ENCODE data around the gene LRRC9. TPM values are rescaled to one million over a fixed set of nuclear protein-coding genes. Genes with fewer than 3 reads are reported as not detected.

LRRC9 gene
- total RNA-seq, 2 experiments from 2014 or later, result not detected

DNA sequence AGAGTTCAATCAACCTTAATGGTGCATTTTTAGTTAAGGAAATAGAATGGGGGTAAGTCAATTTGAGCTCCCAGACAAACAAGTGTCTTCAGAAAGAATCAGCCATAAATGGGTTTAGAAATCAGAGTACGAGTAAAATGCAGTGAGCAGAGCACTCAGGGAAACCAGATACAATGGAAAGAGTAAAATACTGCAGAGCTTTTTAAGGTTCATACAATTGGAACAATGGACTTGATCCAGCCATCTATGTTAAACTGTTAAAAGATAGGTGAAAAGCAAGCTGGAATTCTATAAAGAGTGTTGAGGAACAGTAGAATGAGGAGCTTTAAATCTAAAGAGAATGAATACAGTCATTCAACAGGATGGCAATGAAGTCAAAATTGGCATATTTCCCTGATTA is 147.9 kb downstream of the LRRC9 start:
- Histone ChIP-seq H3K4me3 (ENCODE audit: low read length) (no peak overlapping the region), H3K9me3 (ENCODE audit: control insufficient read depth in 1 of 2, insufficient read depth in 1 of 2, low read length in 2 of 2) (no peaks in the 10 kb centered on the region), H3K36me3 (ENCODE audit: insufficient read depth, low read length) (no peaks in the 10 kb centered on the region), H3K27me3 (ENCODE audit: control insufficient read depth in 1 of 2, insufficient read depth in 2 of 2, low read length in 2 of 2) (no peaks in the 10 kb centered on the region), H3K27ac (ENCODE audit: low read depth in 1 of 2, low read length in 2 of 2) (no peak overlapping the region), H3K4me1 (ENCODE audit: insufficient read depth, low read length) (no peaks in the 10 kb centered on the region)
- no peak overlapping the region for H3K4me3 Mint-ChIP-seq
- H3K27ac Mint-ChIP-seq, result no peak overlapping the region
- DNase-seq (no peak), ATAC-seq (ENCODE audit: poor library complexity) (no peak)
- intact Hi-C loops (cut with DNase I, micrococcal nuclease), result loop anchor here in 1 of 2 experiments (5.0 to 10.0 kb wide), 4 partner anchors 101 to 1187 kb away; no protein-coding TSS in a partner anchor
- H3K4me1 Mint-ChIP-seq (ENCODE audit: low read depth), result no peaks in the 10 kb centered on the region
- peaks cover 3% of the 10 kb centered on the region for H3K27me3 Mint-ChIP-seq
- no peaks in the 10 kb centered on the region for H3K9me3 Mint-ChIP-seq
- POLR2A ChIA-PET, result interaction anchor here (0.8 kb wide), 1 partner anchor 23 kb away, joined by 3 read pairs; no protein-coding TSS in a partner anchor
- H3K36me3 Mint-ChIP-seq (ENCODE audit: low read depth), result no peaks in the 10 kb centered on the region
- TF ChIP-seq, protein P1, sequence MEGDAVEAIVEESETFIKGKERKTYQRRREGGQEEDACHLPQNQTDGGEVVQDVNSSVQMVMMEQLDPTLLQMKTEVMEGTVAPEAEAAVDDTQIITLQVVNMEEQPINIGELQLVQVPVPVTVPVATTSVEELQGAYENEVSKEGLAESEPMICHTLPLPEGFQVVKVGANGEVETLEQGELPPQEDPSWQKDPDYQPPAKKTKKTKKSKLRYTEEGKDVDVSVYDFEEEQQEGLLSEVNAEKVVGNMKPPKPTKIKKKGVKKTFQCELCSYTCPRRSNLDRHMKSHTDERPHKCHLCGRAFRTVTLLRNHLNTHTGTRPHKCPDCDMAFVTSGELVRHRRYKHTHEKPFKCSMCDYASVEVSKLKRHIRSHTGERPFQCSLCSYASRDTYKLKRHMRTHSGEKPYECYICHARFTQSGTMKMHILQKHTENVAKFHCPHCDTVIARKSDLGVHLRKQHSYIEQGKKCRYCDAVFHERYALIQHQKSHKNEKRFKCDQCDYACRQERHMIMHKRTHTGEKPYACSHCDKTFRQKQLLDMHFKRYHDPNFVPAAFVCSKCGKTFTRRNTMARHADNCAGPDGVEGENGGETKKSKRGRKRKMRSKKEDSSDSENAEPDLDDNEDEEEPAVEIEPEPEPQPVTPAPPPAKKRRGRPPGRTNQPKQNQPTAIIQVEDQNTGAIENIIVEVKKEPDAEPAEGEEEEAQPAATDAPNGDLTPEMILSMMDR (IDR thresholded peaks at IDR 0.05), result no peak
- CTCF ChIA-PET, result interaction anchor here (1.5 to 1.6 kb wide), 2 partner anchors 97 to 115 kb away, joined by 3 to 5 read pairs; partner anchors contain the start of gene DHRS7

DNA sequence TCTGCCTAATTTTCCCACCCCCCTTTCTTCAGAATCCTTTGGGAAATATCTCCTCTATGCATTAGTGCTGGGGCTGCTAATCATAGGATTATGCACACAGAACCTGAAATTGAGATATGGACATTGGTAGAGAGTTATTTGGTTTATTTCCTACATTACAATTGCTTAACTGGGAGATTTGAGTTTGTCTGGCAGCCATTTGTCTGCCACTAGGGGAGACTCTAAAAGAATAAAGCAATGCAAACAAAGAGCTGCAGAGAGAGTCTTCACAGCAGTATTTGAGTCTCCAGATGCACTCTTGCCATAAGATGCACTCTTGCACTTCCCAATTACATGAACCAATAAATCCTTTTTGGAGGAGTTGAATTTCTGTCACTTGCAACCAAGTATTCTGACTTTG is 159.8 kb downstream of the LRRC9 start:
- H3K36me3 ChIP-seq (ENCODE audit: insufficient read depth, low read length), result no peaks in the 10 kb centered on the region
- TF ChIP-seq, protein P1 (IDR thresholded peaks at IDR 0.05), result no peak
- Mint-ChIP-seq H3K4me3 (no peak overlapping the region), H3K36me3 (ENCODE audit: low read depth) (no peaks in the 10 kb centered on the region), H3K27ac (no peak overlapping the region), H3K4me1 (ENCODE audit: low read depth) (no peaks in the 10 kb centered on the region), H3K9me3 (peaks cover 3% of the 10 kb centered on the region), H3K27me3 (peaks cover 22% of the 10 kb centered on the region)
- H3K4me3 ChIP-seq (ENCODE audit: low read length), result no peak overlapping the region
- H3K9me3 ChIP-seq (ENCODE audit: control insufficient read depth in 1 of 2, insufficient read depth in 1 of 2, low read length in 2 of 2), result no peaks in the 10 kb centered on the region
- ChIA-PET CTCF (no interaction called here), POLR2A (no interaction called here)
- no peaks in the 10 kb centered on the region for H3K27me3 ChIP-seq (ENCODE audit: control insufficient read depth in 1 of 2, insufficient read depth in 2 of 2, low read length in 2 of 2)
- no peak for DNase-seq
- no peak for ATAC-seq (ENCODE audit: poor library complexity)
- H3K4me1 ChIP-seq (ENCODE audit: insufficient read depth, low read length), result no peaks in the 10 kb centered on the region
- no peak overlapping the region for H3K27ac ChIP-seq (ENCODE audit: low read depth in 1 of 2, low read length in 2 of 2)
- intact Hi-C loops (cut with DNase I, micrococcal nuclease), result loop anchor here in 1 of 2 experiments (10.0 kb wide), 2 partner anchors 245 to 895 kb away; no protein-coding TSS in a partner anchor

DNA sequence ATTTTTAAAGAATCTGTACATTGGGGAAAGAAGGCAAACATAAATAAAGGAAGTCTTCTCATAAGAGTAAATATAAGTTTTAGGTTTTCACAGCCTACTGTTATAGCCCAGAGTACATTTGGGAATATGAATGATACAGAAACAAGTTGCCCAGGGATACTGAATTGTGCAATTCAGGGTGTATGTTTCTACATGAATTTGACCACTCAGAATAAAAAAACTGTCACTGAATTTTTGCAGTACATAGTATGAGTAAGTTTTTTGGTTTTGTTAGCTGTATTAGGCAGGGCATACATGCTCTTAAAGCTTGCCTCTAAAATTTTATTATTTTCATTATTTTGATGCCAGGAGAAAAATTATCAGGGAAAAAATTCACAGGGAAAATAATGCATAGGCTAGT is 165.1 kb downstream of the LRRC9 start:
- no peaks in the 10 kb centered on the region for H3K36me3 ChIP-seq (ENCODE audit: insufficient read depth, low read length)
- TF ChIP-seq, protein P1 (IDR thresholded peaks at IDR 0.05), result no peak
- Mint-ChIP-seq H3K4me3 (no peak overlapping the region), H3K36me3 (ENCODE audit: low read depth) (no peaks in the 10 kb centered on the region), H3K4me1 (ENCODE audit: low read depth) (no peaks in the 10 kb centered on the region), H3K9me3 (no peaks in the 10 kb centered on the region), H3K27me3 (peaks cover 5% of the 10 kb centered on the region), H3K27ac (no peak overlapping the region)
- no peaks in the 10 kb centered on the region for H3K27me3 ChIP-seq (ENCODE audit: control insufficient read depth in 1 of 2, insufficient read depth in 2 of 2, low read length in 2 of 2)
- H3K4me3 ChIP-seq (ENCODE audit: low read length), result no peak overlapping the region
- H3K4me1 ChIP-seq (ENCODE audit: insufficient read depth, low read length), result no peaks in the 10 kb centered on the region
- DNase-seq (no peak), ATAC-seq (ENCODE audit: poor library complexity) (no peak)
- H3K27ac ChIP-seq (ENCODE audit: low read depth in 1 of 2, low read length in 2 of 2), result no peak overlapping the region
- CTCF ChIA-PET, result interaction anchor here (0.7 kb wide), 1 partner anchor 80 kb away, joined by 5 read pairs; the partner anchor contains the start of gene DHRS7
- POLR2A ChIA-PET, result no interaction called here
- intact Hi-C loops (cut with DNase I, micrococcal nuclease), result loop anchor here in 1 of 2 experiments (10.0 kb wide), 2 partner anchors 240 to 890 kb away; no protein-coding TSS in a partner anchor
- no peaks in the 10 kb centered on the region for H3K9me3 ChIP-seq (ENCODE audit: control insufficient read depth in 1 of 2, insufficient read depth in 1 of 2, low read length in 2 of 2)
